Cardiac ventricle fibroblast (primary cell): Measurements from ENCODE around the gene ZC3H18. TPM values are rescaled to one million over a fixed set of nuclear protein-coding genes. Genes with fewer than 3 reads are reported as not detected.

Experiments used
- total RNA-seq: library from RNA; depleted of rRNA; stranded (reverse); fragments of >200 nt; gene quantifications from 2 replicates; pipeline ENCODE4 v1.2.3, GENCODE V29; 2015

The ZC3H18 gene
- 13.6 and 14.2 TPM in 2 replicates for total RNA-seq

GRCh38 chr16:88569985-88570690, at the start of gene ZC3H18:
TSS of gene ZC3H18 (plus strand) at chr16:88570403. CDS start at chr16:88577124, 6,721 bp downstream.

GRCh38 chr16:88638323-88639230, 68.4 kb downstream of the ZC3H18 start, which contains the start of gene IL17C:
TSS of gene IL17C (plus strand) at chr16:88638572. CDS start at chr16:88638642, 70 bp downstream.

DNA sequence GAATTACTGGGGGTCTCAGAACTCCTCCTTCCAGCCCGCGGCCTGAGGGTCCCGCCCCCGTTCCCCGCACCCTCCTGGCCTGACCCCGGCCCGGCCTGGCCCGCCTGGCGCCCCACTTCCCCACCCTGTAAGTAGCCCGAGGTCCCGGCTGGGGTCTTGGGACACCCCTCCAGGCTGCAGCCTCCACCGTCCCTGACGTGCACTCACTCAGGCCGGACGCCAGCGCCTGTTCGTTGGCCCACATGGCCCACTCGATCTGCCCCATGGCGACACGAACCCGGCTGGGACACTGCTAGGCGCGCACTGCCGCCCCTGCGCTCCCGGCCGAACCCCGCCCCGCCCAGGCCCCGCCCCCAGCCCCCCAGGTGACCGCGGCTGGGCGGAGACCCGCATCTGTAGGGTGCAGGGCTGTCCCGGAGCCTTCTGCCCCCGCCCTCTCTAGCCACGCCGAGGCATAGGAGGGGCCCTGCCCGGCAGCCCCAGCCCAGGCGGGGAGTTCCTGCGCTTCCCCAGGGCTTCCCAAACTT, 80.6 kb downstream of the ZC3H18 start, which contains the start of gene CYBA:
Gene CYBA, minus strand, starts transcription at position 305 of the 527 bp plus-strand sequence. Its CDS starts 40 bp downstream, at position 265.

GRCh38 chr16:88662843-88663606, 92.8 kb downstream of the ZC3H18 start, which contains the start of gene MVD:
TSS of gene MVD (minus strand) at chr16:88663091. CDS start at chr16:88663080, 11 bp downstream.

Other genes starting within 250 kb of the ZC3H18 start
- gene ZNF469, start 187.4 kb upstream of the ZC3H18 start, total RNA-seq, result 6.3 and 7.1 TPM in 2 replicates
- 1.4 and 3.0 TPM in 2 replicates for gene ZFPM1, start 117.1 kb upstream of the ZC3H18 start, total RNA-seq
- gene IL17C, start 68.2 kb downstream of the ZC3H18 start, total RNA-seq, result not detected in 2 replicates
- 257 and 264 TPM in 2 replicates for gene CYBA, start 80.7 kb downstream of the ZC3H18 start, total RNA-seq
- gene MVD, start 92.7 kb downstream of the ZC3H18 start, total RNA-seq, result 32.1 and 44.2 TPM in 2 replicates
- not detected in 2 replicates for gene SNAI3, start 116.1 kb downstream of the ZC3H18 start, total RNA-seq
- 11.6 and 12.2 TPM in 2 replicates for gene RNF166, start 136.0 kb downstream of the ZC3H18 start, total RNA-seq
- gene CTU2, start 136.1 kb downstream of the ZC3H18 start, total RNA-seq, result 9.9 and 17.8 TPM in 2 replicates
- 58.3 and 59.5 TPM in 2 replicates for gene PIEZO1, start 214.8 kb downstream of the ZC3H18 start, total RNA-seq
- gene CDT1, start 233.4 kb downstream of the ZC3H18 start, total RNA-seq, result 2.2 and 6.1 TPM in 2 replicates
- gene APRT, start 241.5 kb downstream of the ZC3H18 start, total RNA-seq, result 136 and 144 TPM in 2 replicates